Thyroid gland (tissue), 4 donors: ENCODE results near the gene WDR19. TPM values are rescaled to one million over a fixed set of nuclear protein-coding genes. Genes with fewer than 3 reads are reported as not detected.

ENCODE experiments used
- DNase-seq, 2 donors: peaks; one replicate each; pipeline ENCODE4 v3.0.0-alpha.2; 2019
- H3K27ac ChIP-seq, 3 donors: fragments of 200-600 bp; sonication (generic); 1 replicate in 2 of 3; 2 replicates in 1 of 3; pipeline ENCODE4 v1.5.1; 2016 to 2019; ENCODE audit warnings: mild to moderate bottlenecking in 1 of 3, moderate library complexity in 1 of 3
- H3K27me3 ChIP-seq: fragments of 200-600 bp; sonication (generic); one replicate; pipeline ENCODE4 v1.5.1; 2019
- H3K36me3 ChIP-seq, 2 donors: fragments of 200-600 bp; sonication (generic); one replicate each; pipeline ENCODE4 v1.5.1; 2016 to 2019
- H3K4me1 ChIP-seq, 2 donors: fragments of 200-600 bp; sonication (generic); one replicate each; pipeline ENCODE4 v1.5.1; 2017 to 2019
- H3K4me3 ChIP-seq, 3 donors: fragments of 200-600 bp; sonication (generic); replicated peaks in 1 of 3; 1 replicate in 2 of 3; 2 replicates in 1 of 3; pipeline ENCODE4 v1.5.1; 2016; ENCODE audit warnings: mild to moderate bottlenecking in 1 of 3
- H3K9me3 ChIP-seq: fragments of 200-600 bp; sonication (generic); one replicate; pipeline ENCODE4 v1.5.1; 2017
- POLR2A ChIP-seq, 2 donors: fragments of 450-650 bp; IDR thresholded peaks; one replicate each; pipeline ENCODE4 v1.6.1; 2017; ENCODE audit warnings: antibody characterized with exemption in 2 of 2, mild to moderate bottlenecking in 2 of 2, moderate library complexity in 1 of 2
- WGBS, 2 donors: methylation state at CpG; one replicate each; pipeline ENCODE4 v1.1.5; 2017; 5-methylcytosine and 5-hydroxymethylcytosine counted together
- intact Hi-C: fragments of 100-400 bp; cut with DNase I; formaldehyde crosslinking; loops from one replicate; pipeline ENCODE4 v1.15.1; 2023
- total RNA-seq, 4 donors: library from RNA; depleted of rRNA; stranded (reverse); fragments of >200 nt; gene quantifications; one replicate each; pipeline ENCODE4 v1.2.3, GENCODE V29; 2016
- TF ChIP-seq, protein P1 (sequence below), 6 experiments: fragments of 200-600 bp in 3 of 6; fragments of 450-650 bp in 3 of 6; sonication (generic) in 3 of 6; IDR thresholded peaks; one replicate each; pipeline ENCODE4 v1.5.1; 2016 to 2019; ENCODE audit warnings: antibody characterized with exemption in 6 of 6, mild to moderate bottlenecking in 2 of 6, inconsistent platforms in 1 of 6, moderate library complexity in 1 of 6

Gene WDR19
- total RNA-seq, 4 donors from 2014 or later, result 62.9 to 92.9 (median 82.0) TPM

DNA sequence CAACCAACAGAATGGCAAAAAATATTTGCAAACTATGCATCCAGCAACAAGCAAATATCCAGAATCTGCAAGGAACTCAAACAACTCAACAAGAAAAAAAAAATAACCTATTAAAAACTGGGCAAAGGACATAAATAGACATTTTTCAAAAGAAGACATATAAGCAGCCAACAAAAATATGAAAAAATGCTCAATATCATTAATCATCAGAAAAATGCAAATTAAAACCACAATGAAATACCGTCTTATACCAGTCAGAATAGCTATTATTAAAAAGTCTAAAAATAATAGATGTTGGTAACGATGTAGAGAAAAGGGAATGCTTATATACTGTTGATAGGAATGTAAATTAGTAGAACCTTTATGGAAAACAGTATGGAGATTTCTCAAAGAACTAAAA, 53.4 kb downstream of the WDR19 start:
- H3K36me3 ChIP-seq, result peaks cover 1 to 17% of the 10 kb centered on the region in 2 donors
- 91 to 95% methylated on average over 2 of the region's 2 CpGs for WGBS, 2 donors
- H3K27me3 ChIP-seq, result no peaks in the 10 kb centered on the region
- no peak overlapping the region for H3K27ac ChIP-seq
- intact Hi-C loops, result no loop called here
- no peak overlapping the region for H3K4me3 ChIP-seq
- no peaks in the 10 kb centered on the region for H3K4me1 ChIP-seq
- no peak for DNase-seq
- no peak for TF ChIP-seq POLR2A (IDR thresholded peaks at IDR 0.05)
- TF ChIP-seq, protein P1, sequence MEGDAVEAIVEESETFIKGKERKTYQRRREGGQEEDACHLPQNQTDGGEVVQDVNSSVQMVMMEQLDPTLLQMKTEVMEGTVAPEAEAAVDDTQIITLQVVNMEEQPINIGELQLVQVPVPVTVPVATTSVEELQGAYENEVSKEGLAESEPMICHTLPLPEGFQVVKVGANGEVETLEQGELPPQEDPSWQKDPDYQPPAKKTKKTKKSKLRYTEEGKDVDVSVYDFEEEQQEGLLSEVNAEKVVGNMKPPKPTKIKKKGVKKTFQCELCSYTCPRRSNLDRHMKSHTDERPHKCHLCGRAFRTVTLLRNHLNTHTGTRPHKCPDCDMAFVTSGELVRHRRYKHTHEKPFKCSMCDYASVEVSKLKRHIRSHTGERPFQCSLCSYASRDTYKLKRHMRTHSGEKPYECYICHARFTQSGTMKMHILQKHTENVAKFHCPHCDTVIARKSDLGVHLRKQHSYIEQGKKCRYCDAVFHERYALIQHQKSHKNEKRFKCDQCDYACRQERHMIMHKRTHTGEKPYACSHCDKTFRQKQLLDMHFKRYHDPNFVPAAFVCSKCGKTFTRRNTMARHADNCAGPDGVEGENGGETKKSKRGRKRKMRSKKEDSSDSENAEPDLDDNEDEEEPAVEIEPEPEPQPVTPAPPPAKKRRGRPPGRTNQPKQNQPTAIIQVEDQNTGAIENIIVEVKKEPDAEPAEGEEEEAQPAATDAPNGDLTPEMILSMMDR (IDR thresholded peaks at IDR 0.05), result no peak
- H3K9me3 ChIP-seq, result no peaks in the 10 kb centered on the region

DNA sequence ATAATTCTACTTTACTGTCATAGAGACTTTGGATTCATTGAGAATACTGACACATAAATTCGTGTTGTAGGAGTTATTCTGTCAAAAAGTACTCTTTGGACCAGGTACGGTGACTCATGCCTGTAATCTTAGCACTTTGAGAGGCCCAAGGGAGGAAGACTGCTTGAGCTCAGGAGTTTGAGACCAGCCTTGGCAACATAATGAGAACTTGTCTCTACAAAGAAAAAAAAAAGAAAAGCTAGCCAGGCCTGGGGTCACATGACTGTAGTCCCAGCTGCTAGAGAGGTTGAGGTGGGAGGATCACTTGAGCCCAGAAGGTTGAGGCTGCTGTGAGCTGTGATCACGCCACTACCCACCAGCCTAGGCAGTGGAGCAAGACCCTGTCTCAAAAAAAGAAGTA, 54.9 kb downstream of the WDR19 start:
- Histone ChIP-seq H3K36me3 (peaks cover 6 to 15% of the 10 kb centered on the region in 2 donors), H3K4me1 (no peaks in the 10 kb centered on the region), H3K4me3 (no peak overlapping the region), H3K27ac (no peak overlapping the region), H3K9me3 (no peaks in the 10 kb centered on the region), H3K27me3 (no peaks in the 10 kb centered on the region)
- intact Hi-C loops, result no loop called here
- DNase-seq, result no peak
- TF ChIP-seq, protein P1 (IDR thresholded peaks at IDR 0.05), result no peak
- no peak for TF ChIP-seq POLR2A (IDR thresholded peaks at IDR 0.05)
- 83 to 88% methylated on average over 3 of the region's 3 CpGs for WGBS, 2 donors

DNA sequence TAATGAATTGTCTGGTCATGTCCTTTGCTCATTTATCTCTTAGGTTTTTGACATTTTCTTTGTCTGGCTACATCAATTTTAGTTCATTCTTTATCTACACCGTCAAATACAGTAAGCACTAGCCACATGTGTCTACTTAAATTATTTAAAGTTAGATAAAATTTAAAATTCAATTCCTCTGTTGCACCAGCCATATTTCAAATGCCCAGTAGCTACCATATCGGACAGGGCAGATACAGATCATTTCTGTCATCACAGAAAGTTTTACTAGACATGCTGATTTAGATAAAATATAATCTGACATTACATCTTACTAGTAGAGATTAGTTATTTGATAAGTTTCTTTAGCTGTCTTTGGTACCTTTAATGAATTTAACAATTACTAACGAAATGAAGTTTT, 61.1 kb downstream of the WDR19 start:
- Histone ChIP-seq H3K27me3 (no peaks in the 10 kb centered on the region), H3K4me1 (no peaks in the 10 kb centered on the region), H3K27ac (no peak overlapping the region), H3K9me3 (no peaks in the 10 kb centered on the region), H3K4me3 (no peak overlapping the region), H3K36me3 (peaks cover 13 to 20% of the 10 kb centered on the region in 2 donors)
- intact Hi-C loops, result no loop called here
- TF ChIP-seq POLR2A (IDR thresholded peaks at IDR 0.05), result no peak
- TF ChIP-seq, protein P1 (IDR thresholded peaks at IDR 0.05), result no peak
- DNase-seq, result no peak
- 97 to 99% methylated on average over 3 of the region's 3 CpGs for WGBS, 2 donors

DNA sequence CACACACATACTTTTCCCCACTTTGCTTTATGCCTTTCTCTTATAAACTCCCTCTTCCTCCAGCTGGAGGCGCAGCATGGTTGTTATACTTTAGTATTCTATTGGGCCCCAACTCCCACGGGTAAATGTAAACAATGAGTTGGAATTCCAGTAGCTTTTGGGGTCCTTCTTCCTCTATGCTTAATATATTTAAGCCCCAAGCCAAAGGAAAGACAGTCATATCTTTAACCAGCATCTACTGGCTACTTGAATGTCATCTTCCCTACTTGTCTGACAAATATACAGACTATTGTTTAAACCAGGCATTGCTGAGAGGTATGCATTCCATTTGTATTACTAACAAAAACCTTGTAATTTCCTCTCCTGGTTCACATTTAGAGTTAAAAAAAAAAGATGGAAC, 72.9 kb downstream of the WDR19 start:
- H3K4me1 ChIP-seq, result no peaks in the 10 kb centered on the region
- intact Hi-C loops, result no loop called here
- H3K36me3 ChIP-seq, result peaks cover 8 to 19% of the 10 kb centered on the region in 2 donors
- WGBS, 2 donors, result 56 to 61% methylated on average over 2 of the region's 2 CpGs
- H3K9me3 ChIP-seq, result no peaks in the 10 kb centered on the region
- no peaks in the 10 kb centered on the region for H3K27me3 ChIP-seq
- no peak overlapping the region for H3K4me3 ChIP-seq
- TF ChIP-seq POLR2A (IDR thresholded peaks at IDR 0.05), result no peak
- TF ChIP-seq, protein P1 (IDR thresholded peaks at IDR 0.05), result no peak
- no peak for DNase-seq
- H3K27ac ChIP-seq, result no peak overlapping the region

DNA sequence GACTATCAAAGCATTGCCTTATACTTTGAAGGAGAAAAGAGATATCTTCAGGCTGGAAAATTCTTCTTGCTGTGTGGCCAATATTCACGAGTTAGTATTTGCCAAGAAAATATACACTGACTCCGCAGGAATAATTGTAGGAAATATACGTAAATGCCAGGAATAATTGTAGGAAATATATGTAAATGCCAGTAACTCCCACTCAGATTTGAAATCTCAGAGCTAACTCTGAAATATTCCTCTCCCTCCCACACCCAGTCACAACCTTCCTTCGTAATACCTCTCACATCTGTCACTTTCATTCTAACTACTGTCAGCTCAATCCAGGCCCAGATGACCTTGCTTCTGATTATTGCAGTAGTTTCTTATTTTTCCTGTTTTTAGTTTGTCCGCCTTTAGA, 73.5 kb downstream of the WDR19 start:
- Histone ChIP-seq H3K9me3 (no peaks in the 10 kb centered on the region), H3K4me3 (no peak overlapping the region), H3K4me1 (no peaks in the 10 kb centered on the region), H3K27ac (no peak overlapping the region), H3K27me3 (no peaks in the 10 kb centered on the region), H3K36me3 (peaks cover 8 to 19% of the 10 kb centered on the region in 2 donors)
- DNase-seq, result no peak
- no peak for TF ChIP-seq POLR2A (IDR thresholded peaks at IDR 0.05)
- TF ChIP-seq, protein P1 (IDR thresholded peaks at IDR 0.05), result no peak
- 80% methylated on average over 5 of the region's 5 CpGs for WGBS, 2 donors
- intact Hi-C loops, result no loop called here
